Natural killer cell treated with Interleukin-12 subunit alpha and Interleukin-12 subunit beta and Interleukin-15 and Interleukin-18, amount 100 ng/mL, for 72 hours (primary cell): ENCODE results near the gene CYP17A1. TPM values are rescaled to one million over a fixed set of nuclear protein-coding genes. Genes with fewer than 3 reads are reported as not detected.
"Not testable (repeated sequence)": the region's sequence is repeated elsewhere in the genome, so short reads cannot be mapped to it uniquely, and the experiment has no call there.

Source experiments
- ATAC-seq, 2 donors: fragments of 150-1000 bp; cut with Tn5 transposase in 1 of 2; sonication (Bioruptor Pico), chemical (Tn5 transposase) in 1 of 2; 2 replicates each; pipeline ENCODE4 v1.10.0; 2021
- DNase-seq: peaks from one replicate; pipeline ENCODE4 v3.0.0; 2022; ENCODE audit warnings: low spot score
- H3K27ac Mint-ChIP-seq, 2 donors: 1 replicate in 1 of 2; 2 replicates in 1 of 2; pipeline ENCODE4 v1.8.0; 2022; ENCODE audit warnings: mixed read lengths in 2 of 2, mild to moderate bottlenecking in 1 of 2, moderate library complexity in 1 of 2
- H3K27me3 Mint-ChIP-seq, 2 donors: 1 replicate in 1 of 2; 2 replicates in 1 of 2; pipeline ENCODE4 v1.8.0; 2022; ENCODE audit warnings: mixed read lengths in 2 of 2
- H3K36me3 Mint-ChIP-seq: one replicate; pipeline ENCODE4 v1.8.0; 2022; ENCODE audit warnings: mixed read lengths
- H3K4me1 Mint-ChIP-seq, 2 donors: 1 replicate in 1 of 2; 2 replicates in 1 of 2; pipeline ENCODE4 v1.8.0; 2022; ENCODE audit warnings: low read depth in 2 of 2, mixed read lengths in 2 of 2, mild to moderate bottlenecking in 1 of 2
- H3K4me3 Mint-ChIP-seq: one replicate; pipeline ENCODE4 v1.8.0; 2022; ENCODE audit warnings: mixed read lengths
- H3K9me3 Mint-ChIP-seq: 2 replicates; pipeline ENCODE4 v1.8.0; 2022; ENCODE audit warnings: mixed read lengths
- total RNA-seq, 2 donors: library from RNA; stranded (reverse); gene quantifications; one replicate each; pipeline ENCODE4 v1.2.3, GENCODE V29; 2022

CYP17A1 gene
- total RNA-seq, 2 donors from 2014 or later: not detected

DNA sequence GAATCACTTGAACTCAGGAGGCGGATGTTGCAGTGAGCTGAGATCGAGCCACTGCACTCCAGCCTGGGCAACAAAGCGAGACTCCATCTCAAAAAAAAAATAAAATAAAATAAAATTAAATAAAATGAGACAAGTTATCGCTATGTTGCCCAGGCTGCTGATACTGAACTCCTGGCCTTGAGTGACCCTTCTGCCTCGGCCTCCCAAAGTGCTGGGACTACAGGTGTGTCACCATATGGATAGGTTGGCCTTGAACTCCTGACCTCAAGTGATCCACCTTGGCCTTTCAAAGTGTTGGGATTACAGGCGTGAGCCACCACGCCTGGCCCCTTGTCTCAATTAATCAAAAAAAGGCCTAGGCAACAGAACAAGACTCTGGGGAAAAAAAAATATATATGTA, 16.0 kb upstream of the CYP17A1 start:
- not testable (repeated sequence) for H3K9me3 Mint-ChIP-seq, ATAC-seq, DNase-seq, H3K27ac Mint-ChIP-seq, H3K36me3 Mint-ChIP-seq, H3K27me3 Mint-ChIP-seq, H3K4me3 Mint-ChIP-seq
- peaks cover 13 to 22% of the 10 kb centered on the region in 2 donors for H3K4me1 Mint-ChIP-seq

DNA sequence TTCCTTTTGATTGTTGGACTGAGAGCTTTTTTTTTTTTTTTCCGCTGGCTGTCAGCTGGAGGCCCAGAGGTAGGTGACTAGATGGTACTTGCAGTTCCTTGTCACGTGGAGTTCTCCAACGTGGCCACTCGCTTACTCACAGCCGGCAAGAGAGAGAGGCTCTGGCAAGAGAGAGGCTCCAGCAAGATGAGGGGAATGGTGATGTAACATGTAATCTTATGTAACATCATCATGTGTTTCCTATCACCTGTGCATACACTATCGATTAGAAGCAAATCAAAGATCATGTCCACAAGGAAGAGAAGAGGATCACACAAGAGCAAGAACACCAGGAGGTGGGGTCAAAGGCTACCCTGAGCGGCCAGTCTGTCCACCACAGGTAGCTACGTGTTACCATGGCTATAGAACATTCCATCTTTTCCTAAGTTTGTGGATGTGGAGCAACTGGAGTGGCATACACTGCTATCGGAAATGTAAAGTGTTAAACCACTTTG, 12.9 kb upstream of the CYP17A1 start:
- no peak overlapping the region for H3K4me3 Mint-ChIP-seq
- DNase-seq (no peak), ATAC-seq (no peak)
- no peaks in the 10 kb centered on the region for H3K36me3 Mint-ChIP-seq
- peaks cover 8 to 9% of the 10 kb centered on the region in 2 donors for H3K4me1 Mint-ChIP-seq
- H3K9me3 Mint-ChIP-seq: no peaks in the 10 kb centered on the region
- peaks cover 0 to 4% of the 10 kb centered on the region in 2 donors for H3K27me3 Mint-ChIP-seq
- no peak overlapping the region for H3K27ac Mint-ChIP-seq

DNA sequence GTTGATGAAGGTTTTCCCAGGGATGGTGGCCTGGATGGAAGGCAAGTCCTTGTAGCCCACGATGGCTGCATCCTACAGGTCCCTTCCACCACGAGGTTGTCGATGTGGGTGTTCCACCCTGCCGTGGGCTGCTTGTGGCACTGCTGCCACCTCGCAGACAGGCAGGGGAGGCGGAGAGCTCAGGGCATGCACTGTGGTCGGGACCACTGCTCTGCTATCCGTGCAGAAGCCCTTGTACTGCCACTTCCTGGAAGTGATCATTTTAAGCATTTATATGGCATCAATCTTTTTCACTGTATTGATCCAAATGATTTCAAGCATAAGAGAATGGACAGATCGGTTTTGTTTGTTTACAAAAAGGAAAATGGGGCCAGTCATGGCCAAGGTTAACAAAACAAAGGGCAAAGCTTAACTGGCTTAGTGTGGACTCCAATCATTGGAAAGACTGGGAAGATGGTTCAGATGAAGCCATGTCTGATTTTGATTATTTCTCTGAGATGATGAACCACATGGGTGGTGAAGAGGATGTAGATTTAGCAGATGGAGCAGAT, 8.2 kb upstream of the CYP17A1 start:
- no peak for DNase-seq

GRCh38 chr10:102844190-102844776, 7.1 kb upstream of the CYP17A1 start:
- not testable (repeated sequence) for H3K4me1 Mint-ChIP-seq, ATAC-seq, H3K4me3 Mint-ChIP-seq, DNase-seq, H3K9me3 Mint-ChIP-seq, H3K27ac Mint-ChIP-seq, H3K36me3 Mint-ChIP-seq
- H3K27me3 Mint-ChIP-seq: peaks cover 27 to 31% of the 10 kb centered on the region in 2 donors

More for the DNA sequence above, 8.2 kb upstream of the CYP17A1 start:
- no peak for ATAC-seq
- H3K9me3 Mint-ChIP-seq: no peaks in the 10 kb centered on the region
- no peak overlapping the region for H3K27ac Mint-ChIP-seq
- no peak overlapping the region for H3K4me3 Mint-ChIP-seq
- peaks cover 20% of the 10 kb centered on the region in 2 donors for H3K27me3 Mint-ChIP-seq
- no peaks in the 10 kb centered on the region for H3K4me1 Mint-ChIP-seq
- H3K36me3 Mint-ChIP-seq: no peaks in the 10 kb centered on the region

GRCh38 chr10:102843139-102843538, 5.9 kb upstream of the CYP17A1 start:
- not testable (repeated sequence) for H3K9me3 Mint-ChIP-seq, DNase-seq, H3K27ac Mint-ChIP-seq, ATAC-seq, H3K4me3 Mint-ChIP-seq, H3K4me1 Mint-ChIP-seq, H3K36me3 Mint-ChIP-seq
- H3K27me3 Mint-ChIP-seq: peaks cover 30 to 36% of the 10 kb centered on the region in 2 donors

GRCh38 chr10:102841827-102842345, 4.7 kb upstream of the CYP17A1 start:
- Mint-ChIP-seq H3K4me1 (no peaks in the 10 kb centered on the region), H3K27me3 (peaks cover 30 to 36% of the 10 kb centered on the region in 2 donors), H3K36me3 (no peaks in the 10 kb centered on the region), H3K4me3 (no peak overlapping the region), H3K27ac (no peak overlapping the region), H3K9me3 (no peaks in the 10 kb centered on the region)
- no peak for ATAC-seq
- DNase-seq: no peak

DNA sequence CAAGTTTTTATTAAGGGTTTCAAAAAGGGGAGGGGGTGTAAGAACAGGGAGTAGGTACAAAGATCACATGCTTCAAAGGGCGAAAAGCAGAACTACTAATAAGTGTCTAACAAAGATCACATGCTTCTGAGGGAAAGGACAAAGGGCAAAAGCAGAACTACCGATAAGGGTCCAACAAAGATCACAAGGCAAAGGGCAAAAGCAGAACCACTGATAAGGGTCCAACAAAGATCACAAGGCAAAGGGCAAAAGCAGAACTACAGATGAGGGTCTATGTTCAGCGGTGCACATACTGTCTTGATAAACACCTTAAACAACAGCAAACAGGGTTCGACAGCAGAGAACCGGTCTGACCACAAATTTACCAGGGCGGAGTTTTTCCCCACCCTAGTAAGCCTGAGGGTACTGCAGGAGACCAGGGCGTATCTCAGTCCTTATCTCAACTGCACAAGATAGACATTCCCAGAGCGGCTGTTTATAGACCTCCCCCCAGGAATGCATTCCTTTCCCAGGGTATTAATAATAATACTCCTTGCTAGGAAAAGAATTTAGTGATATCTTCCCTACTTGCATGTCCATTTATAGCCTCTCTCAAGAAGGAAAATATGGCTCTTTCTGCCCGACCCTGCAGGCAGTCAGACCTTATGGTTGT, 1.2 kb upstream of the CYP17A1 start:
- peaks cover 26 to 36% of the 10 kb centered on the region in 2 donors for H3K27me3 Mint-ChIP-seq
- not testable (repeated sequence) for H3K36me3 Mint-ChIP-seq, H3K9me3 Mint-ChIP-seq, H3K4me1 Mint-ChIP-seq, H3K4me3 Mint-ChIP-seq, DNase-seq, ATAC-seq
- H3K27ac Mint-ChIP-seq: peak overlapping the region in 1 of 2 donors; percentile 12

- no peak overlapping the region for H3K4me3 Mint-ChIP-seq
- DNase-seq: peak; percentile 73
- peak; percentile 89 to 91 for ATAC-seq
- peaks cover 6 to 7% of the 10 kb centered on the region in 2 donors for H3K4me1 Mint-ChIP-seq
- no peaks in the 10 kb centered on the region for H3K36me3 Mint-ChIP-seq
- peaks cover 7 to 12% of the 10 kb centered on the region in 2 donors for H3K27me3 Mint-ChIP-seq
- H3K27ac Mint-ChIP-seq: no peak overlapping the region
- H3K9me3 Mint-ChIP-seq: no peaks in the 10 kb centered on the region
Observed at GRCh38 chr10:102835007-102835482, 2.2 kb downstream of the CYP17A1 start.

GRCh38 chr10:102834143-102834542, 3.1 kb downstream of the CYP17A1 start:
- DNase-seq (no peak), ATAC-seq (no peak)
- H3K4me1 Mint-ChIP-seq: peaks cover 6 to 7% of the 10 kb centered on the region in 2 donors
- no peak overlapping the region for H3K27ac Mint-ChIP-seq
- H3K9me3 Mint-ChIP-seq: no peaks in the 10 kb centered on the region
- peaks cover under 1 to 3% of the 10 kb centered on the region in 2 donors for H3K27me3 Mint-ChIP-seq
- H3K4me3 Mint-ChIP-seq: no peak overlapping the region
- no peaks in the 10 kb centered on the region for H3K36me3 Mint-ChIP-seq

DNA sequence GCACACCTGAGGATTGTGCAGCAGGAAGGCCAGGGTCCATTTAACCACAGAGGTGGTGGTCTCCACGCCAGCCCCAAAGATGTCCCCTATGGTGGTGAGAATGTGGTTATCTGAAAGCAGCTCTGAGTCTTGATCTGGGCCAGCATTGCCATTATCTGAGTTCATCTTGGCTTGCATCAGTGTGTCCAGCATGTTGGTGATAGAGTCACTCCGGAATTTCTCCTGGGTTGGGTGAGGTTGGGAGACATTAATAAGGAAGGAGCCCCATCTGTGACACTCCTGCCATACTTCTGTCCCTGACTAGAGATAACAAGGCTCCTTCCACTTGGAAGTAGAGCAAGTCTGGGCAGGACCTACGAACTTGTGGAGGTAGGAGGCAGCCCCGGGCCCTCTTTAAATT, 4.2 kb downstream of the CYP17A1 start:
- Mint-ChIP-seq H3K9me3 (no peaks in the 10 kb centered on the region), H3K36me3 (no peaks in the 10 kb centered on the region), H3K27ac (no peak overlapping the region), H3K4me3 (no peak overlapping the region), H3K27me3 (no peaks in the 10 kb centered on the region), H3K4me1 (peaks cover 6 to 7% of the 10 kb centered on the region in 2 donors)
- DNase-seq (no peak), ATAC-seq (no peak)

- Mint-ChIP-seq H3K36me3 (no peaks in the 10 kb centered on the region), H3K27me3 (no peaks in the 10 kb centered on the region), H3K4me1 (peaks cover 6 to 7% of the 10 kb centered on the region in 2 donors), H3K4me3 (no peak overlapping the region), H3K27ac (no peak overlapping the region), H3K9me3 (no peaks in the 10 kb centered on the region)
- ATAC-seq (no peak), DNase-seq (no peak)
Observed at GRCh38 chr10:102832248-102832647, 5.0 kb downstream of the CYP17A1 start.

DNA sequence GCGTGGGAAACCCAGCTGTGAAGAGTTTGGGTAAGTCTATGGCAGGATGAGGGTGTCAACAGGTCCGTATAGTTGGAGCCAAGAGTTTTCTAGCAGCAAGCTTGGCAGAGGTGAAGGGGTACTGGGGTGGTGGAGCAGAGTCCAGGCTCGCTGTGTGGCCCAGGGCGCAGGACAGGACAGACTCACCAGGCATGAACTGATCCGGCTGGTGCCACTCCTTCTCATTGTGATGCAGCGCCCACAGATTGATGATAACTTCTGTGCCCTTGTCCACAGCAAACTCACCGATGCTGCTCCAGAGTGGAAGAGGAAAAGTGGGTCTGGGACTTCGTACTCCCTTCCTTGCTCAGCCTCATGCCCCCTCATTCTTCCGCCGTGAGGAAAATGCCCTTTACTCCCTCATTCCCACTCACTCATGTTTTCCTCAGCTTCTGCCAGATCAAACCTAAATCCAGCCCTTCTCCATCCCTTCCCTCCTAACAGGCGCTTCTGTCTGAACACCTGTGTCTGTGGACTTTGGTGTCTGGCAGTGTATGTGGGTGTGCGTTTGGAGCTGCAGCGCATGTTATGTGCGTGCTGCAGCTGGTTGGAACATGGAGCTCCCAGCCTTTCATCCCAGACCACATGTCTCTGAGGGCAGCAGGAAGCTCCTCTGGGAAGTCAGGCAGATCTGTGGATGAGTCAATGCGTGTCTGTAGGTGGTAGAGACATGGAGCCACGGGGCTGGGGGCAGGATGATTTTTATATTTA, 5.7 kb downstream of the CYP17A1 start:
- Mint-ChIP-seq H3K4me3 (no peak overlapping the region), H3K27me3 (no peaks in the 10 kb centered on the region), H3K9me3 (no peaks in the 10 kb centered on the region), H3K36me3 (no peaks in the 10 kb centered on the region), H3K4me1 (peaks cover 6 to 7% of the 10 kb centered on the region in 2 donors), H3K27ac (no peak overlapping the region)
- no peak for ATAC-seq
- no peak for DNase-seq

DNA sequence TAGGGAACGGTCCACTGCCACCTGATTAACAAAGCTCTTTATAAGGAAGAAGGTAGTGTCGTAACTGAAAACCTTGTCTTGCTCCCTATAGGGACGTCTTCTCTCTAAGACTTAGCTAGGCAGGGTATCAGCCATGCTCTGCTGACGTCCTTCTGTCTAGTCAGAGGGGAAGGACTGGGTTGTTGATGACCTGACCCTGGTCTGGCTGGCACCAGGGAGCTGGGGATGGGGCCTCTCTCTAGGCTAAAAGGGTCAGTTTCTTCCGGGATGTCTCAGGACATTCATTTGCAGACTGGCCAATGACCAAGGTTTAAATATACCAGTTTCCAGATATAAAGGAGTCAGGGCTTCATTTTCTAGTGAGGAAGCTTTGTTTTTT, 9.6 kb downstream of the CYP17A1 start:
- H3K27ac Mint-ChIP-seq: no peak overlapping the region
- DNase-seq (no peak), ATAC-seq (no peak)
- H3K27me3 Mint-ChIP-seq: no peaks in the 10 kb centered on the region
- no peaks in the 10 kb centered on the region for H3K9me3 Mint-ChIP-seq
- H3K4me1 Mint-ChIP-seq: no peaks in the 10 kb centered on the region
- no peaks in the 10 kb centered on the region for H3K36me3 Mint-ChIP-seq
- no peak overlapping the region for H3K4me3 Mint-ChIP-seq
